Sigmoid colon (tissue), 4 donors: ENCODE results near the gene USP40.

ENCODE experiments used
- CTCF ChIP-seq, 4 experiments: fragments of 450-650 bp in 3 of 4; fragments of 200-600 bp in 1 of 4; IDR thresholded peaks; one replicate each; pipeline ENCODE4 v1.5.1; 2016 to 2019; ENCODE audit warnings: antibody characterized with exemption in 4 of 4, mild to moderate bottlenecking in 3 of 4, moderate library complexity in 2 of 4
- EP300 ChIP-seq, 4 donors: sonication (generic); formaldehyde crosslinking; IDR thresholded peaks; one replicate each; pipeline ENCODE4 v1.6.1; 2017; ENCODE audit warnings: antibody characterized with exemption in 4 of 4
- POLR2A ChIP-seq, 2 donors: fragments of 450-650 bp; IDR thresholded peaks; one replicate each; pipeline ENCODE4 v1.6.1; 2016; ENCODE audit warnings: antibody characterized with exemption in 2 of 2, mild to moderate bottlenecking in 2 of 2, moderate library complexity in 2 of 2
- POLR2AphosphoS5 ChIP-seq, 4 donors: sonication (generic); formaldehyde crosslinking; IDR thresholded peaks; one replicate each; pipeline ENCODE4 v1.6.1; 2017; ENCODE audit warnings: antibody characterized with exemption in 4 of 4

GRCh38 chr2:233486778-233487552 is 79.6 kb downstream of the USP40 start:
- no peak for TF ChIP-seq CTCF (IDR thresholded peaks at IDR 0.05)
- no peak for TF ChIP-seq POLR2AphosphoS5 (IDR thresholded peaks at IDR 0.05)
- no peak for TF ChIP-seq EP300 (IDR thresholded peaks at IDR 0.05)
- no peak for TF ChIP-seq POLR2A (IDR thresholded peaks at IDR 0.05)
